ENCODE measurements around the gene MEAK7.

Gene MEAK7

DNA sequence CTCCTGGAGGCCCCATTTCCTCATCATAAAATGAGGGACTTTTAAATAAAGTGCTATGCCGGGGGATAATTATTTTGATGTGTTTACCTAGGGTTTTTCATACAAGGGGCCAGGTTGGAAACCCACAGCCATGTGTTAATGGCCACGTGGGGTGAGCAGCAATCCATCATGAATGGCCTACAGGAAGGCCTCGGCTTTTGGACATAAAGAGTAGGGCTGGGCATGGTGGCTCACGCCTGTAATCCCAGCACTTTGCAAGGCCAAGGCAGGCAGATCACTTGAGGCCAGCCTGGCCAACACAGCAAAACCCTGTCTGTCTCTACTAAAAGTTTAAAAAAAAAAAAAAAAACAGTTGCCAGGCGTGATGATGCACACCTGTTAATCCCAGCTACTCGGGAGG is 40.3 kb downstream of the MEAK7 start:
- no peak for DNase-seq

DNA sequence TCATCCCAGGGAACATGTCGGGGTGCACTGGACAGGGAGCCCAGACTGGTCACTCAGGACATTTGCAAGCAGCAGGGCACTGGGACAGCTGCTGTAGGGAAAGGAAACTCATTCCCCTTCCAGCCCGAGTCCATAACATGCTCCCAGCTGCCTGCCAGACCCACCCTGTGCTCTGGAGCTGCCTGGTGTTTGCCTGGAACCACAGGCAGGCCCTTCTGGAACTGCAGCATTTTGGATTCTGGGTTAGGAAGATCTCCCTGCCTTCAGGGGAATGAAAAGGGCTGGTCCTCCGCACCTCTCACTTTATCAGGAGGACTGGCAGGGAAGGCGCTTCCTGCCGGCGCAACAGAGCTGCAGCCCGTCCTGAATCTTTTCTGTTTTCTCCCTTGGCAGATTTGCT is 41.2 kb downstream of the MEAK7 start:
- DNase-seq, result no peak

DNA sequence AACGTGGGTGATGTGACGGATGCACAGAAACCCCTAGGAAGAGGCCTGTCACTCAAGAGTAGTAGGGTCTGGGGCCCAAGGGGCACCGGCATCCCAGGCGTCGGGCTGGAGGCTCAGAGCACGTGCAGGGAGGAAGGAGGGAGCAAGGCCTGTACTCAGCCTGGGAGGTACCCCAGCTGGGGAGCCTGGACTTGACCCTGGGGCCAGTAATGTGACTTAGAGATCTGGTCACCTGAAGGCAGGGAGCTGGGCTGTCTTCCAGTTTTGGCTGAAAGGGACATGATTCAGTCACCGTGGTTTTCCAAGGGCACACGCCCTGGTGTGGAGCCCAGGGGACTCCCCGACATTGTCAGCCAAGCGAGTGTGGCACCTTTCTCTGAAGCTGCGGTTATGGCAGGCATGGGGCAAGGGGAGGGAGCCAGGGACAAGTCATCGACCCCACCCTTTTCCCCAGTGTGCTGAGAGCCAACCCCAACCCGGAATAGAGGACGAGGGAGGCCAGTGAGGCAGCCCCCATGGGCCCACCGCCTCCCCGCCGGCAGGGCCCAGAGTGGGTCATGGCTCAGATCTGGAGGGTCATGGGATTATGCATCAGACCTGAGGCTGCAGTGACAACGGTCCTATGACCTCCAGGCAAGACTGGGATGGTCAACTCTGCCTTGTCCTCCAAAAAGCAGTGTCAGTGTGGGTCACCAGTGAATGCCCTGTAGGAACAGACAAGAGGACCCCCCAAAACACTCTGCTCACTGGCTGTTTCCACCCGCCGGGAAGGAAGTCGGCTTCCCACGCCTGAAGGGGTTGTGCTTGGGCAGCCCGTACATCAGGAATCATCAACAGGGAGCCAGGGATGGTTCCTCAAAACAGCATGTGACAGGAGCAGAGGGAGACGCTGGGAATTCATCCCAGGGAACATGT is 41.9 kb downstream of the MEAK7 start:
- no peak for DNase-seq

DNA sequence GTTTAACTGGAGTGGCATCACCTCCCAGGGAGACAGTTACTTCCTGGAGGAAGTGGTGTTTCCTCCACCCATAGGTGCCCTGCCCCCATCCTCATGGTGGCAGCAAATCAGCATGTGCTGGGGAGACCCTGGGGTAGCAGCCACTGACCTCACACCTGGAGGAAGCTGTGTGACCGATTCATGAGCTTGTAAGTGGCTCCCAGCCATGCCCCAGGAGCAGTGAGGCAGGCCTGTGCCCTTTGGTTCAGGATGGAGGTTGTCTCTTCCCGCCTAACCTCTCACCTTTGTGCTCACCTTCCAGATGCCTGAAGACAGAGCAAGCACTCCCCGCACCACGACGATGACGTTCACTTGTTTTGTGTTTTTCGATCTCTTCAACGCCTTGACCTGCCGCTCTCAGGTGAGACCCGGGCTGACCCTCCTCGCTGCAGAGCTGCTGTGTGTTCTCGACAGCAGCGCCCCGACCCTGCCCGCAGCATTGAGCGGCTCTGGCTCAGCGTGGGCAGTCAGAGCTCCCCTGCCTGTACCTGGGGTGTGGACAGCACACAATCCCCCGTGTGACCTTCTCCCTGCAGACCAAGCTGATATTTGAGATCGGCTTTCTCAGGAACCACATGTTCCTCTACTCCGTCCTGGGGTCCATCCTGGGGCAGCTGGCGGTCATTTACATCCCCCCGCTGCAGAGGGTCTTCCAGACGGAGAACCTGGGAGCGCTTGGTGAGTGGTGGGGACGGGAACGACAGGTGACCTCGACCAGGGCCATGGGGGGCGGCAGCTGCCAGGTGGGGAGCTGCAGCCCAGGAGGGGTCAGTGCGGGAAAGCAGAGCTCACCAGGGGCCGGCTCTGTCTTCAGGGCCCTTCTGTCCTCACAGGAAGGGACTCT is 42.8 kb downstream of the MEAK7 start:
- no peak for DNase-seq

DNA sequence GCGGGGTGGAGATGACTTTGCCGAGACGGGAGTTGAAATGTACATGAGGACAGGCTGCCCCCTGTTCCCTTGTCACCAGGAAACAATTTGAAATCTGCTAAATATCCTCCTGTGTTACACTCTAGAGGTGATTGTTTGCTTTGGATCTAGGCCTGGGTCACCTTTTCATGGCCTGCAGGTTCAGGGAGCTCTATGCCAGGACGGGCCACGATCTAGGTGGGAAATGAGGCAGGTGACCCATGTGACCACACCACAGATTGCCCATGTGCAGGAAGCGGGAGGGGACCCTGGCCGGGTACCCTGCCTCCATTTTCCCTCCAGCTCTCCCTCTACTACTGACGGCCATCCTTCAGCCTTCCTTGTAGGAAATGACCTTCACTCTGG is 43.4 kb downstream of the MEAK7 start:
- DNase-seq, result no peak

DNA sequence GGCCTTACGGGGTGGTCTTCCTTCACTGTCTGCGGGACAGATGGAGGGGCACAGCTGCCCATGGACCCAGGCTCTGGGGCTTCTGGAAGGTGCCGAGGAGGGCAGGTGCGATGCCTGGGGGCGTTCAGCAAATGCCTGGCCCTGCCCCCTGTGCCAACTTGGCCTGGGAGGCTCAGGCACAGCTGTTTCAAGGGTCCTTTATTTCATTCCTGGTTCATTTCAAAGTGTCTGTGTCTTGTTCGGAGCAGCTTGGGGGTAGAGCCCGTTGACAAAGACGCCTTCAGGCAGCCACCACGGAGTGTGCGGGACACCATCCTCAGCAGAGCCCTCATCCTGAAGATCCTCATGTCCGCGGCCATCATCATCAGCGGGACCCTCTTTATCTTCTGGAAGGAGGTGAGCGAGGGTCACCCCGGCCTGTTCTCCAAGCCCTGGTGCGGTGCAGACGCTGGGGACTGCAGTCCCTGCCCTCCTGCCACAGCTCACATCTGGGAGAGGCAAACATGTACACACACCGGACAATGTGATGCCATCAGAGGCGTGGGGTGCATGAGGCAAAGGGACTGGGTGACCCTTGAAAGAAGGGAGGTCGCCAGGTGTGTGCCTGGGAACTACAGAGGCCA is 43.9 kb downstream of the MEAK7 start:
- DNase-seq, result no peak

DNA sequence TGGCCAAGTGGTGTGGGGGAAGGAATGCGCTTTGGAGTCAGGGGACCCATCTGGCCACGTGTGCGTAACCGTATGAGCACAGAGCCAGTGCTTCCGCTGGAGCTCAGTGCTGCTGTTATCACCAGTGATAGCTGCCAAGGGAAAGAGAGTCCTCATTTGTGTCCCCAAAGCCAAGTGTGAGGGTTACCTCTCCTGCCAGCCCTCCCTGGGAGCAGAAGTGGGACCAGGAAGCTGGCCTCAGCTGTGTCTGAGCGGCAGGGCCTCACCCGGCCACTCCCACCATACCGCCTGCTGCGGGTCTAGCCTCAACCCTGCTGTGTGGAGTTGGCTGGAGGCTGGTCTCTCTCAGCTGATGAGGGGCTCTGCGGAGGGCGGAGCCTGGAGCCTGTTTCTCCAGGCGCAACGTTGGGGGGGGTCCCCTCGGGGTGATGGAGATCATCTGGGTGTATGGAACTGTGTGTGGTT is 44.5 kb downstream of the MEAK7 start:
- no peak for DNase-seq

DNA sequence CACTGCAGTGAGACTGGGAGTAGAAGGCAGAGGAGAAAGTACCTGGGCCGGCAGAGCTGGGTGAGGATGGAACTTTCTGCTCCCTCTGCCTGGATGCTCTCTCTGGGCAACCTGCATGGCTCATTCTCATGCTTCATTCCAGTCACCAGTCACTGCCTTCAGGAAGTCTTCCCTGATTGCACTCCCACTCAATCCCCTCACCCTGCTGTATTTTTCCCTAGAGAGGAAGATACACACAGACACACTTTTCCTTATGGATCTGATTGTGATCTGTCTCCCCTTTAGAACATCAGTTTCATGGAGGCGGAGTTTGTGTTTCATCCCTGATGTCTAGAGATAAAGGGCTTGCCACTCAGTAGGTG is 44.9 kb downstream of the MEAK7 start:
- DNase-seq, result no peak

DNA sequence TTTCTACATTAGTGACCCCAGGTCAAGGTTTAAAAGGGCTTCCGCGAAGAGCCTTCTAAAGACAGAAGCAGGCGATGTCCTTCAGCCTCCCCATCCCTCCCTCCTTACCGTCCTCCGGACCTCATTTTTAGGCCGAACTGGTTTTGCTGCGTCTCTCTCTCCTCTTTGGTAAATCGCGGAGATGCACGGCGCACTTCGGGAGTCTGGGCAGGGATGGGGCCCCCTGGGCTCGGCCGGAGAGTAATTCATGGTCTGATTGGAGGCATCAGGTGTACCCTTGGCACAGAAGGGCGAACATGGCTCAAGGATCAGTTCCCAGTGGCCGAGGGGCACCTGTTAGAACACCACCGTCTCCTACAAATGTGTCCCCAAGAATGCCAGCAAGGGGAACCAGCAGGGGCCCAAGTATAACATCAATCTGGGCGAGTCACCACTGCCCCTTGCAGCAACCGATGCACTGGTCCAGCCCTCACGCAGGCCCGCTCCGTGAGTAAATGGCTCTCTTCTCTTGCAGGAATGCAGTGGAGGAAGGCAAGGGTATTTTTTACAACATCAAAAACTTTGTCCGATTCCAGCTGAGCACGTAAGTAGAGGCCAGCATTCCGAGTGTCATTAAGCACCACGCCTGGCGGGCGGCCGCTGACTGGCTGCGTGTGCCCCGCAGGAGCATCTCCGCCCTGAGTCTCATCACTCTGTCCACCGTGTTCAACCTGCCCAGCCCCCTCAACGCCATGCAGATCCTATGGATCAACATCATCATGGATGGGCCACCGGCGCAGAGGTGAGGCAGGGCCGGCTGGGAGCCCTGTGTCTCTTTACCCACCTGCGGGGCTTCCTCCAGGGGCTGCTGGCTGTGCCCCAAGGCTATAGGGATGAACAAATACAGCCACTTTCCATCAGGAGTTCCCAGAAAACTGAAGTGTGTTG is 45.6 kb downstream of the MEAK7 start:
- DNase-seq, result no peak

DNA sequence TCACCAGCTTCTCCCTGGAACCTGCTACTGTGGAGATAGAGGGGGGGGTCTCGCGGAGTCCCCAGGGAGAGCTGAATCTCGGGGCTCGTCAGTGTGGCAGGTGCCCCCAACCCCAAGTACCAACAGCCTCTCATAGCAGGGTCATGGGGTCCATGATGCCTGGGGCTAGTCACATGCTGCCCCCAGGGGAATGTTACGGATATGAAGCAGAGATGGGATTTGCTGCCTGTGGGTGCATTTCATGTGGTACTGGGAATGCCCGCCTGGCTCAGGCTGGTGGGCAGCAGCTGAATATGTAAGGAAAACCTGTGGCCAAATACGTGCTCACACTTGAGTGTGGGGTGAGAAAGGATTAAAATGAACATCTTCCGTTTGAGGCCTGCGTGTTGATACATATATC is 49.4 kb downstream of the MEAK7 start:
- no peak for DNase-seq

All from stimulated activated CD4-positive, alpha-beta T cell treated with anti-CD3 and anti-CD28 coated beads, Interleukin-4, amount 100 ng/mL, for 4 hours (primary cell).